NOMO-1 (cell line): ENCODE data around the gene TTR.

Experiments
- DNase-seq, 2 experiments: peaks; one replicate each; lab custom pipeline; 2025; ENCODE audit not compliant: unreplicated experiment in 2 of 2; lab: John Stamatoyannopoulos, UW

The TTR gene

GRCh38 chr18:31612124-31612523 is 20.4 kb downstream of the TTR start:
- no peak for DNase-seq

- DNase-seq = no peak
These were observed 22.4 kb downstream of the TTR start for GRCh38 chr18:31614044-31614443.

GRCh38 chr18:31616586-31616985 is 24.9 kb downstream of the TTR start:
- no peak for DNase-seq

GRCh38 chr18:31617031-31617717 is 25.5 kb downstream of the TTR start:
- no peak for DNase-seq

GRCh38 chr18:31618801-31619200 is 27.1 kb downstream of the TTR start:
- DNase-seq = no peak

GRCh38 chr18:31619291-31619690 is 27.6 kb downstream of the TTR start:
- no peak for DNase-seq

- DNase-seq = no peak
These were observed 33.4 kb downstream of the TTR start for GRCh38 chr18:31624892-31625640.

GRCh38 chr18:31626409-31626808 is 34.7 kb downstream of the TTR start:
- DNase-seq = no peak

GRCh38 chr18:31630549-31630948 is 38.9 kb downstream of the TTR start:
- no peak for DNase-seq

- no peak for DNase-seq
These were observed 39.8 kb downstream of the TTR start for GRCh38 chr18:31631526-31631925.

- DNase-seq = no peak
These were observed 40.7 kb downstream of the TTR start for GRCh38 chr18:31632356-31632755.

- no peak for DNase-seq
These were observed 42.0 kb downstream of the TTR start for GRCh38 chr18:31633392-31634330.

GRCh38 chr18:31634331-31634713 is 42.6 kb downstream of the TTR start:
- no peak for DNase-seq

GRCh38 chr18:31636387-31636786 is 44.7 kb downstream of the TTR start:
- no peak for DNase-seq

GRCh38 chr18:31637445-31637844 is 45.8 kb downstream of the TTR start:
- no peak for DNase-seq

- DNase-seq = no peak
These were observed 51.3 kb downstream of the TTR start for GRCh38 chr18:31643003-31643402.

GRCh38 chr18:31645411-31645810 is 53.7 kb downstream of the TTR start:
- DNase-seq = no peak

GRCh38 chr18:31646332-31647126 is 54.9 kb downstream of the TTR start:
- no peak for DNase-seq

GRCh38 chr18:31647127-31647753 is 55.6 kb downstream of the TTR start:
- no peak for DNase-seq
